Lower lobe of right lung (tissue), 2 donors: ENCODE results near the gene PPP2R5C. TPM values are rescaled to one million over a fixed set of nuclear protein-coding genes. Genes with fewer than 3 reads are reported as not detected.
A peak's percentile ranks its signal among the peaks of the same experiment; 100 is the strongest.

ENCODE experiments used
- ATAC-seq, 2 donors: fragments of 200-7000 bp; cut with Tn5 transposase; one replicate each; pipeline ENCODE4 v1.9.1; 2020 to 2022; ENCODE audit warnings: mild to moderate bottlenecking in 2 of 2, moderate library complexity in 2 of 2
- DNase-seq: peaks from one replicate; pipeline ENCODE4 v3.0.0-alpha.2; 2020
- H3K27ac ChIP-seq: fragments of 200-600 bp; one replicate; pipeline ENCODE4 v1.8.0; 2022
- H3K27me3 ChIP-seq: fragments of 200-600 bp; one replicate; pipeline ENCODE4 v1.8.0; 2022; ENCODE audit warnings: low read depth
- H3K36me3 ChIP-seq: fragments of 200-600 bp; one replicate; pipeline ENCODE4 v1.8.0; 2022; ENCODE audit warnings: mild to moderate bottlenecking
- H3K4me1 ChIP-seq: fragments of 200-600 bp; one replicate; pipeline ENCODE4 v1.8.0; 2022
- H3K4me3 ChIP-seq: fragments of 200-600 bp; one replicate; pipeline ENCODE4 v1.8.0; 2022; ENCODE audit warnings: mild to moderate bottlenecking
- H3K9me3 ChIP-seq: fragments of 200-600 bp; one replicate; pipeline ENCODE4 v1.8.0; 2022
- intact Hi-C: fragments of 100-400 bp; cut with DNase I; formaldehyde crosslinking; loops from one replicate; pipeline ENCODE4 v1.11.0; 2022
- total RNA-seq: library from RNA; stranded (reverse); fragmentation: NEBNext Ultra II Directional; extraction: Animal tissue kit (Norgen Biotek cat#: 25700); gene quantifications from one replicate; pipeline ENCODE4 v1.2.1, GENCODE V29; 2021
- TF ChIP-seq, protein P1 (sequence below): fragments of 200-600 bp; IDR thresholded peaks from one replicate; pipeline ENCODE4 v1.8.0; 2022; ENCODE audit warnings: antibody characterized with exemption, mild to moderate bottlenecking
- donor health status: DM: no; HTN: yes; CAD: no; lungs with severe emphysema.

Gene PPP2R5C
- total RNA-seq, 1 donor from 2014 or later = 160 TPM

- peaks cover 8% of the 10 kb centered on the region for H3K27me3 ChIP-seq
- H3K9me3 ChIP-seq = no peaks in the 10 kb centered on the region
- H3K4me3 ChIP-seq = no peak overlapping the region
- H3K36me3 ChIP-seq = peaks cover 12% of the 10 kb centered on the region
- peak; percentile 43 for DNase-seq
- intact Hi-C loops = no loop called here
- H3K4me1 ChIP-seq = no peaks in the 10 kb centered on the region
- H3K27ac ChIP-seq = no peak overlapping the region
- TF ChIP-seq, protein P1, sequence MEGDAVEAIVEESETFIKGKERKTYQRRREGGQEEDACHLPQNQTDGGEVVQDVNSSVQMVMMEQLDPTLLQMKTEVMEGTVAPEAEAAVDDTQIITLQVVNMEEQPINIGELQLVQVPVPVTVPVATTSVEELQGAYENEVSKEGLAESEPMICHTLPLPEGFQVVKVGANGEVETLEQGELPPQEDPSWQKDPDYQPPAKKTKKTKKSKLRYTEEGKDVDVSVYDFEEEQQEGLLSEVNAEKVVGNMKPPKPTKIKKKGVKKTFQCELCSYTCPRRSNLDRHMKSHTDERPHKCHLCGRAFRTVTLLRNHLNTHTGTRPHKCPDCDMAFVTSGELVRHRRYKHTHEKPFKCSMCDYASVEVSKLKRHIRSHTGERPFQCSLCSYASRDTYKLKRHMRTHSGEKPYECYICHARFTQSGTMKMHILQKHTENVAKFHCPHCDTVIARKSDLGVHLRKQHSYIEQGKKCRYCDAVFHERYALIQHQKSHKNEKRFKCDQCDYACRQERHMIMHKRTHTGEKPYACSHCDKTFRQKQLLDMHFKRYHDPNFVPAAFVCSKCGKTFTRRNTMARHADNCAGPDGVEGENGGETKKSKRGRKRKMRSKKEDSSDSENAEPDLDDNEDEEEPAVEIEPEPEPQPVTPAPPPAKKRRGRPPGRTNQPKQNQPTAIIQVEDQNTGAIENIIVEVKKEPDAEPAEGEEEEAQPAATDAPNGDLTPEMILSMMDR = no peak
- peak in 1 of 2 donors; percentile 11 for ATAC-seq
These were observed 171.7 kb downstream of the PPP2R5C start for GRCh38 chr14:101933209-101933608.

DNA sequence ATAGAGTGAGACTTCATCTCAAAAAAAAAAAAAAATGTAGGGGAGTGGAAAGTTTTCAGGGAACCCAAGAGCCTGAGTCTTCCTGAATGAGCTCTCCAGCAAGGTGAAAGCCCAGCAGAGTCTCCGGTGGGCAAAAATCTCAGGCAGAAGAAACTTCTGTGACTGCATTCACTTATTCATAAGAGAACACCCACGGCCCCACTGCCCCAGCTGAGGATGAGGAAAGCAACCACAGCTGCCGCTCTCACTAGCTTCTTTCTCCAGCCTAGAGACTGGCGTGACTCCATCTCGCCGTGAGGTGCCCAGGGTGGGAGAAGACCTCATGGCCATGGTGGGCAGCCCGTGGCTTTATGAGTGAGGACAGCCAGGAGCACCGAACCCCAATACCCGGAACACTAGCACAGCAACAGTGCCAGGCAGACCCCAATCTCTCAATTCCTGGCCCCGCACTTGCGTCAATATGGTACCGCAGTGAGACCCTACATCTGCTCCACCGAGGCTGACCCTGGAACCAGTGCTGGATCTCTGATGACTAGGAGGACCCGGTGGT, 173.2 kb downstream of the PPP2R5C start:
- Histone ChIP-seq H3K4me1 (no peaks in the 10 kb centered on the region), H3K27ac (no peak overlapping the region), H3K4me3 (no peak overlapping the region), H3K9me3 (no peaks in the 10 kb centered on the region), H3K36me3 (no peaks in the 10 kb centered on the region), H3K27me3 (peaks cover 12% of the 10 kb centered on the region)
- TF ChIP-seq, protein P1 = no peak
- ATAC-seq (no peak), DNase-seq (peak; percentile 37)
- intact Hi-C loops = no loop called here

DNA sequence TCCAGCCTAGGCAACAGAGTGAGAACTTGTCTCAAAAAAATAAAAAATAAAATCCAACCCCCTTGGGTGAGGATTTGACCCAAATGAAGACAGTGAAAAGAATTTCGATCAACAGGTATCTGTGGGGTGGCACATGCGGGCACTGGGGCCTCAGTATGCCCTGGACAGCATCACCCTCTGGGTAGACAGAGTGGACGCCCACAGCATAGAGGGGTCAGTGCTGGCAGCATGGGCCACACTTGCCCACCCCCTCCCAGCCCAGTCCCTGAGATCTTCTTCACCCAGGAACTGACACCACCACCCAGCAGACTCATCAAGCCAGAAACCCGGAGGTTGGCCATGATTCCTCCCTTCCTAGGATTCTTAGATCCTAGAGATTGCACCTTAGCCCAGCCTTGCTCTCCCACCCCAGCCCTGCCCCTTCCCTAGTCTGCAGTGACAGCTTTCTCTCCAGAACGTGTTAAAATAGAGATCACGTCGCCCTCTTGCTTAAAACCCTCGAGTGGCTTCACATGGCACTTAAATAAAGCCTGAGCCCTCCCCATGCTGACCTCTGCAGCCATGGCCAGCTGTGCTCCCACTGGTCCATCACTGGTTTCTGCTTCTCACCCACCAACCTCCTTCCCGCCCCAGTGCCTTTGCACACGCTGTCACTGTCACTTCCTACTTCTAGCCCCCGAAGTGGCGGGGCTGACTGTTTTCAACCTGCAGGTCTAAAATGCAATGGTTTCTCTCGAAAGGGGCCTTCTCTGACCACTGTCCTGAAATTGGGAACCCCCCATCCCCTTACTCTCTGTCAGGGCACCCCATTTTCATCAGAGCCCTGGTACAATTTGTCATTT, 176.6 kb downstream of the PPP2R5C start:
- TF ChIP-seq, protein P1 = no peak
- no peak for ATAC-seq
- peak; percentile 14 for DNase-seq
- Histone ChIP-seq H3K9me3 (no peaks in the 10 kb centered on the region), H3K27me3 (peaks cover 15% of the 10 kb centered on the region), H3K4me1 (no peaks in the 10 kb centered on the region), H3K4me3 (no peak overlapping the region), H3K36me3 (no peaks in the 10 kb centered on the region), H3K27ac (no peak overlapping the region)
- intact Hi-C loops = no loop called here

- Histone ChIP-seq H3K27ac (no peak overlapping the region), H3K9me3 (no peaks in the 10 kb centered on the region), H3K4me3 (no peak overlapping the region), H3K4me1 (no peaks in the 10 kb centered on the region), H3K36me3 (no peaks in the 10 kb centered on the region), H3K27me3 (peaks cover 15% of the 10 kb centered on the region)
- peak; percentile 4 for DNase-seq
- intact Hi-C loops = no loop called here
- no peak for ATAC-seq
- TF ChIP-seq, protein P1 = no peak
These were observed 178.2 kb downstream of the PPP2R5C start for GRCh38 chr14:101939646-101940170.

DNA sequence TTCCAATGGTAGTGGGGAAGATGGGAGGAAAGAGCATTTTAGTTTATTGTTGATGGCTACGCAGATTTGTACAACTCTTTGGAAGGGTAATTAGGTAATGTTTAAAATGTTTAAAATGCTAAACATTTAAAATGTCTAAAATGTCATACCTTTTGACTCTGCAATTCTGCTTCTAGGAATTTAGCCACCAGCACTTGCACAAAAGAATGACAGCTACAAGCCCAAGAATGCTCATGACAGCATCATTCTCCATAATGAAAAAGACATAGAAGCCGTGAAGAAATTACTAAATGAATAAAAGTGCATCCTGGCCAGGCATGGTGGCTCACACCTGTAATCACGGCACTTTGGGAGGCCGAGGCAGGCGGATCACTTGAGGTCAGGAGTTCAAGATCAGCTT, 182.9 kb downstream of the PPP2R5C start:
- peaks cover 3% of the 10 kb centered on the region for H3K27me3 ChIP-seq
- no peaks in the 10 kb centered on the region for H3K36me3 ChIP-seq
- ATAC-seq (no peak), DNase-seq (no peak)
- TF ChIP-seq, protein P1 = no peak
- H3K9me3 ChIP-seq = no peaks in the 10 kb centered on the region
- intact Hi-C loops = no loop called here
- no peak overlapping the region for H3K4me3 ChIP-seq
- peaks cover 14% of the 10 kb centered on the region for H3K4me1 ChIP-seq
- H3K27ac ChIP-seq = no peak overlapping the region
